CD4-positive, alpha-beta T cell treated with Interleukin-6 for 4 hours (primary cell): ENCODE data around the gene PDPR.
"Not testable (repeated sequence)": the region's sequence is repeated elsewhere in the genome, so short reads cannot be mapped to it uniquely, and the experiment has no call there.

ENCODE experiments used
- DNase-seq: peaks from one replicate; pipeline ENCODE4 v3.0.0-alpha.2; 2020; ENCODE audit warnings: mixed read lengths

The PDPR gene

GRCh38 chr16:70166688-70167087, 52.6 kb downstream of the PDPR start:
- DNase-seq, result not testable (repeated sequence)

- DNase-seq, result not testable (repeated sequence)
These were observed 59.2 kb downstream of the PDPR start, which contains the start of gene CLEC18C for GRCh38 chr16:70173212-70173837. Gene CLEC18C (plus strand): TSS chr16:70173787. CDS start chr16:70174279, 492 bp downstream.

DNA sequence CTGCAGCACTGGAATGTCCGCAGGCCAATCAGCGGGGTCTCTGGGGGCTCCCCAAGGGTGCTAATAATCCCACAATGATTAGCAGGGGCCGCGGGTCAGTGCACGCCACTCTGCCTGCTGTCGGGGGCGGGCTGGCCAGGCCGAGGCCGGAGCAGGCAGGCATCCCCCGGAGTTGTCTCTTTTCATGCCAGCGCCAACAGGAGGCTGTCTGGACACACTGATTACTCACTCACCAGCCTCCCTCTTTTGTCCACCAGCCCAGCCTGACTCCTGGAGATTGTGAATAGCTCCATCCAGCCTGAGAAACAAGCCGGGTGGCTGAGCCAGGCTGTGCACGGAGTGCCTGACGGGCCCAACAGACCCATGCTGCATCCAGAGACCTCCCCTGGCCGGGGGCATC, 59.8 kb downstream of the PDPR start:
- DNase-seq, result not testable (repeated sequence)

GRCh38 chr16:70174387-70174932, 60.3 kb downstream of the PDPR start:
- DNase-seq, result not testable (repeated sequence)

DNA sequence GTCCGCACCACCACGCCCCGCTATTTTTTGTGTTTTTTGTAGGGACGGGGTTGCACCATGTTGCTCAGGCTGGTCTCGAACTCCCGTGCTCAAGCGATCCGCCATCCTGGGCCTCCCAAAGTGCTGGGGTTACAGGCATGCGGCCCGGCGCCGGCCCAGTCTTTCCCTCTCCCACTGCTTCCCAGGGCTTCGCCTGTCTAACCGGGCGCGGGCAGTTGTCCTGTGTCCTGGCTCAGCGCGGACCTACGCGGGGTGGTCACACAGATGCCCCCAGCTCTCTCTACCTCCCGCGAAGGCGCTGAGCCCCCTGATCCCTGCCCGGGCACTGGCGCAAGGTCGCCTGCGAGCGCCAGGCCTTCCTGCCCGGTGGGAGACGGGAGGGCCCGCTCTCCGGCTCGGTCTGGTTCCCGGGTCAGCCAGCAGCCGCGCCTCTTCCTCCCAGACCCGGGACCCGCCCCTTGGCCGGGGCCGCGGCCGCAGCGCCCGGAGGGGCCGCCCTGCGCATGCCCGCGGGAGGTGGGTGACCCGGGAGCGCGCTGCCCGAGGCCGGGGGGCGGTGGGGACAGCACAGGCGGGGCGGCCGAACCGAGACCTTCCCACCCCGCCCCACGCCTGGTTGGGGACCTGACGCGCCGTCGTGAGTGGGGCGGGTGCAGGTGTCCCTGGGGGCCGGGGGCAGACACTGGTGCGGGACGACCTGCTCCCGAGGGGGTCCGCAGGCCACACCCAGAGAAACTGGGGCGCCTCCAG, 73.9 kb downstream of the PDPR start:
- not testable (repeated sequence) for DNase-seq

- not testable (repeated sequence) for DNase-seq
These were observed 74.4 kb downstream of the PDPR start for GRCh38 chr16:70188608-70188915.

DNA sequence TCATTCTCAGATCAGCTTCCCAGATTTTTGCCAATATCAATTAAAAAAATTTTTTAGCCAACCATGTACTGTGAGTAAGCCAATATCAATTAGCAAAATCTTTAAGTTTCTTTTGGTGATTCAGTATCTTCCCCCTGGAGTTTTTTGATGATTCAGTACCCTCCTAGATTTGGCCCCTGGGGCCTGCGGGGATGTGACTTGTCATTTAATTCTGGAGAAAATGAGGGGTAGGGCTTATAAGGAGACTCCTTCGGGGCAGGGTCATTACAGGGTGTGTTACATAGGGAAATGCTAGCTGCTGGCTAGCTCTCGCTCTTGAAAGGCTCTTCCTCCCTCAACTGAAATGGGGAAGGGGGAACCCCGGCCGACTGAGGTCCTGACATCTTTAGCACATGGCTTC, 76.4 kb downstream of the PDPR start:
- not testable (repeated sequence) for DNase-seq

DNA sequence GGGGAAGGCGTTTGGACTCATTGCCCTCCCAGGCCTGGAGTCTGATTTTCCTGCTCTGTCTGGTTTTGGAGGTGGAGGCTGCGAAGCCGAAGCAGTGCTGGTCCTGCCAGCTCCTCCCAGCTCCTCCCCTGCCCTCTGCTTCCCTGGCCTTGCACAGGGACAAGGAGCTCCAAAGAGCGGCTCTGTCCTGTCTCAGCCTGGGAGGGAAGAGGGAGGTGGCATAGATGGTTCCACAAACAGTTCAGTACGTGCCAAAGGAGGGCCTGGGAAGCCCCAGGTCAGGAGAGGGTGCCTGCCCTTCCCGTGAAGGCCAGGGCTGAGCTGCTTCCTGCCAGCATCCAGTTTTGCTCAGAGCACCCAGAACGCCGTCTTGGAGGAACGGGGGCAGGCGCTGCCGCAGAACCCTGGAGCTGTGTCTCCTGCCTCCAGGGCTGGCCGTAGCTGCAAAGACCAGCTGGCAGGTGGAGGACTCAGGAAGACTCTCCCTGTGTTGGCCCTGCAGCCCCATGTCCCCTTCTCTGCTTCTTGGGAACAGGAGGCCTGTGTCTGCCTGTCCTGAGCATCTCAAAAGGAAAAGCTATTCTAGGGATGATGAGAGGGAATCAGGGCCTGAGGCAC, 82.7 kb downstream of the PDPR start:
- DNase-seq, result not testable (repeated sequence)

DNA sequence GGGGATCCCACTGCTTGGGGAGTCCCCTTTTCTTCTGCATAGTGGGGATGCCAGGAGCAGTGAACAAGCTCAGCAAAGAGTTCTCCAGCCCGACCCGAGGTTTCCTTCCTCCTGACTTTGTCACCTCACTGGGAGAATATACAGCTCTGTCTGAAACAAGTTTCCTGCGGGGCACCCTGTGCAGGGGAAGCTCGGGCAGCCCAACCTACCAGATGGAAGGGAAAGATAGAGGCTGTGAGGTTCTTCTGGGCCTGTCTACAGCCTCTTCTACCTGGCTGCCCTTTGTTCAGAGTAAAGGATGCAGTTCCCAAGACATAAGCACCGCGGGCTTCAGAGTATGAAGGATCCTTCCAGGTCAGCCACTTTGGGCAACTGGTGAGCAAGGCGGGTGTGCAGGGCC, 83.5 kb downstream of the PDPR start:
- DNase-seq, result not testable (repeated sequence)

DNA sequence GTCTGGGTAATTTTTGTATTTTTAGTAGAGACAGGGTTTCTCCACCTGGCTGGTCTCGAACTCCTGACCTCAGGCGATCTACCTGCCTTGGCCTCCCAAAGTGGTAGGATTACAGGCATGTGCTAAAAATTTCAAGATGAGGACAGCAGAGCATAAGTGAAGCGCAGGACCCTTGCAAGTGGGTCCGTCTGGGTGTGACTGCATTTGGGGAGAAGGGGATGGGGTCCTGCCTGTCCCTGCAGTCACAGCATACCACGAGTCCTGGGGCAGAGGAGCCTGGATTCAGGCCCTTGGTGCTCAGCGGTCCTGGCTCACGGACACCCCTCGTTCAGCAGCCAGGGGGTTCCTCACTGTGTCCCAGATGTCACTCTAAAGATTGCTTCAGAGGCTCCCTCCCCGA, 84.1 kb downstream of the PDPR start:
- not testable (repeated sequence) for DNase-seq

GRCh38 chr16:70198666-70199065, 84.5 kb downstream of the PDPR start:
- not testable (repeated sequence) for DNase-seq

- DNase-seq, result not testable (repeated sequence)
These were observed 85.0 kb downstream of the PDPR start for GRCh38 chr16:70199170-70199569.

GRCh38 chr16:70200063-70200462, 85.9 kb downstream of the PDPR start:
- DNase-seq, result not testable (repeated sequence)

DNA sequence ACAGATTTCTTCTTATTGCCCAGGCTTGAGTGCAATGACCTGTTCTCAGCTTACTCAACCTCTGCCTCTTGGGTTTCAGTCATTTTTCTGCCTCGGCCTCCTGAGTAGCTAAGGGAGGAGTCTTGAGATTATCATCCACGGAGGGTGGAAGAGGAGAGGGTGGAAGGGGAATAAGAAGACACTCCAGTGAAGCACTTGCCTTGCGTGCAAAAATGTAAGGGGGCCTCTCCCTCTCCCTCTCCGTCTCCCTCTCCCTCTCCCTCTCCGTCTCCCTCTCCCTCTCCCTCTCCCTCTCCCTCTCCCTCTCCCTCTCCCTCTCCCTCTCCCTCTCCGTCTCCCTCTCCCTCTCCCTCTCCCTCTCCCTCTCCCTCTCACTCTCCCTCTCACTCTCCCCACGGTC, 89.4 kb downstream of the PDPR start:
- not testable (repeated sequence) for DNase-seq

DNA sequence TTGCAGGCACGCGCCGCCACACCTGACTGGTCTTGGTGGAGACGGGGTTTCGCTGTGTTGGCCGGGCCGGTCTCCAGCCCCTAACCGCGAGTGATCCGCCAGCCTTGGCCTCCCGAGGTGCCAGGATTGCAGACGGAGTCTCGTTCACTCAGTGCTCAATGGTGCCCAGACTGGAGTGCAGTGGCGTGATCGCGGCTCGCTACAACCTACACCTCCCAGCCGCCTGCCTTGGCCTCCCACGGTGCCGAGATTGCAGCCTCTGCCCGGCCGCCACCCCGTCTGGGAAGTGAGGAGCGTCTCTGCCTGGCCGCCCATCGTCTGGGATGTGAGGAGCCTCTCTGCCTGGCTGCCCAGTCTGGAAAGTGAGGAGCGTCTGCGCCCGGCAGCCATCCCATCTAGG, 89.9 kb downstream of the PDPR start:
- not testable (repeated sequence) for DNase-seq

DNA sequence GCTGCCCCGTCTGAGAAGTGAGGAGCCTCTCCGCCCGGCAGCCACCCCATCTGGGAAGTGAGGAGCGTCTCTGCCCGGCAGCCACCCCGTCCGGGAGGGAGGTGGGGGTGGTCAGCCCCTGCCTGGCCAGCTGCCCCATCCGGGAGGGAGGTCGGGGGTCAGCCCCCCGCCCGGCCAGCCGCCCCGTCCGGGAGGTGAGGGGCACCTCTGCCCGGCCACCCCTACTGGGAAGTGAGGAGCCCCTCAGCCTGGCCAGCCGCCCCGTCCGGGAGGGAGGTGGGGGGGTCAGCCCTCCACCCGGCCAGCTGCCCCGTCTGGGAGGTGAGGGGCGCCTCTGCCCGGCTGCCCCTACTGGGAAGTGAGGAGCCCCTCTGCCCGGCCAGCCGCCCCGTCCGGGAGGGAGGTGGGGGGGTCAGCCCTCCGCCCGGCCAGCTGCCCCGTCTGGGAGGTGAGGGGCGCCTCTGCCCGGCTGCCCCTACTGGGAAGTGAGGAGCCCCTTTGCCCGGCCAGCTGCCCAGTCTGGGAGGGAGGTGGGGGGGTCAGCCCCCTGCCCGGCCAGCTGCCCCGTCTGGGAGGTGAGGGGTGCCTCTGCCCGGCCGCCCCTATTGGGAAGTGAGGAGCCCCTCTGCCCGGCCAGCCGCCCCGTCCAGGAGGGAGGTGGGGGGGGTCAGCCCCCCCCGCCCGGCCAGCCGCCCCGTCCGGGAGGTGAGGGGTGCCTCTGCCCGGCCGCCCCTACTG, 90.7 kb downstream of the PDPR start:
- DNase-seq, result not testable (repeated sequence)

- not testable (repeated sequence) for DNase-seq
These were observed 92.2 kb downstream of the PDPR start for GRCh38 chr16:70206382-70206781.
